SK-N-SH treated with all-trans-retinoic acid at 6 μM for 48 hours (cell line): ENCODE results near the gene OXSR1.

ENCODE experiments used
- GLIS3 ChIP-seq: fragments of 250-450 bp; sonication (Bioruptor Pico); IDR thresholded peaks from 2 replicates; pipeline ENCODE4 v1.5.0; 2020; ENCODE audit warnings: mild to moderate bottlenecking, moderate library complexity
- RARB ChIP-seq: fragments of 250-450 bp; sonication (Bioruptor Pico); IDR thresholded peaks from 2 replicates; pipeline ENCODE4 v1.8.0; 2021; ENCODE audit warnings: mild to moderate bottlenecking, moderate library complexity
- ZFP3 ChIP-seq: fragments of 250-450 bp; sonication (Bioruptor Pico); IDR thresholded peaks from 2 replicates; pipeline ENCODE4 v1.5.0; 2020; ENCODE audit warnings: mild to moderate bottlenecking, moderate library complexity
- ZNF70 ChIP-seq: fragments of 450-650 bp; formaldehyde crosslinking; IDR thresholded peaks from 2 replicates; pipeline ENCODE4 v1.5.0; 2020; ENCODE audit warnings: mild to moderate bottlenecking, moderate library complexity
- TF ChIP-seq, protein P1 (sequence below): fragments of 250-450 bp; sonication (Bioruptor Pico); IDR thresholded peaks from 2 replicates; pipeline ENCODE4 v1.5.1; 2020; ENCODE audit warnings: low read depth, mild to moderate bottlenecking, moderate library complexity

DNA sequence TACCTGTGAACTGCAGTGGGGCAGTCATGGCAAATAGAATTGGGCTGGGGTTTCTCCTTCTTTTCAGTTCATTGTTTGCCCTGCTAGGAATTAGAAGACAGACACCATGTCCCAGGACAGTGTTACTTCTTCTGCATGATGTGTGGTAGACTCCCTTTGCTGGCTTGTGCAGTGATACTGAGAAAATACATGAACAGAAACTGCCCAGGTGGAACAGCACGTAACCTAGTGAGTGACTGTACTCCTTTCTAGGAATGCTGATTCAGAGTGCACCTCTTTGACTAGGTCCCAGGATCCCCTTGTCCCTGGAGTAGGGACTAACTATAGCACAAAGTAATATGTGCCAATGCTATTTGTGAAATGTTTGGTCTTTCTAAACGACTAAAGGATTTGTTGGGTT is 89.5 kb downstream of the OXSR1 start:
- TF ChIP-seq ZFP3 (CRISPR knock-in tag) (no peak), GLIS3 (CRISPR knock-in tag) (no peak), RARB (CRISPR knock-in tag) (no peak), ZNF70 (CRISPR knock-in tag) (no peak)
- TF ChIP-seq, protein P1, sequence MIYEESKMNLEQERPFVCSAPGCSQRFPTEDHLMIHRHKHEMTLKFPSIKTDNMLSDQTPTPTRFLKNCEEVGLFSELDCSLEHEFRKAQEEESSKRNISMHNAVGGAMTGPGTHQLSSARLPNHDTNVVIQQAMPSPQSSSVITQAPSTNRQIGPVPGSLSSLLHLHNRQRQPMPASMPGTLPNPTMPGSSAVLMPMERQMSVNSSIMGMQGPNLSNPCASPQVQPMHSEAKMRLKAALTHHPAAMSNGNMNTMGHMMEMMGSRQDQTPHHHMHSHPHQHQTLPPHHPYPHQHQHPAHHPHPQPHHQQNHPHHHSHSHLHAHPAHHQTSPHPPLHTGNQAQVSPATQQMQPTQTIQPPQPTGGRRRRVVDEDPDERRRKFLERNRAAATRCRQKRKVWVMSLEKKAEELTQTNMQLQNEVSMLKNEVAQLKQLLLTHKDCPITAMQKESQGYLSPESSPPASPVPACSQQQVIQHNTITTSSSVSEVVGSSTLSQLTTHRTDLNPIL (CRISPR knock-in tag), result no peak
